Endothelial cell of umbilical vein (primary cell): ENCODE data around the gene TMEM26.

Experiments
- EZH2 ChIP-seq: IDR thresholded peaks from 2 replicates; pipeline ENCODE4 v1.6.1; 2012; ENCODE audit warnings: borderline replicate concordance, low read depth, mild to moderate bottlenecking, moderate library complexity, low read length, inconsistent platforms; ENCODE audit not compliant: severe bottlenecking
- GATA2 ChIP-seq: IDR thresholded peaks from 2 replicates; pipeline ENCODE4 v1.7.0; 2011; ENCODE audit warnings: low read depth, mild to moderate bottlenecking, moderate library complexity, mixed read lengths, low read length; ENCODE audit not compliant: insufficient read length, insufficient read depth
- MYC ChIP-seq: IDR thresholded peaks from one replicate; pipeline ENCODE4 v1.6.1; 2011; ENCODE audit warnings: mild to moderate bottlenecking, low read depth, low read length
- POLR2A ChIP-seq: IDR thresholded peaks from 2 replicates; pipeline ENCODE4 v1.6.1; 2012; ENCODE audit warnings: low read depth, mild to moderate bottlenecking, control low read depth, low read length
- POLR2AphosphoS5 ChIP-seq: IDR thresholded peaks from 2 replicates; pipeline ENCODE4 v1.6.1; 2012; ENCODE audit warnings: low read depth, mild to moderate bottlenecking, control low read depth, low read length, moderate library complexity; ENCODE audit not compliant: insufficient read depth
- TF ChIP-seq, protein P1 (sequence below), 2 donors: IDR thresholded peaks; 1 replicate in 1 of 2; 2 replicates in 1 of 2; pipeline ENCODE4 v1.5.1; 2011; ENCODE audit warnings: low read length in 2 of 2, mild to moderate bottlenecking in 2 of 2, moderate library complexity in 2 of 2, control low read depth in 1 of 2, inconsistent platforms in 1 of 2, low read depth in 1 of 2; ENCODE audit not compliant: insufficient read depth in 1 of 2; ENCODE audit errors: extremely low read depth in 1 of 2
- TF ChIP-seq, protein P2 (sequence below): IDR thresholded peaks from 2 replicates; pipeline ENCODE4 v1.6.1; 2011; ENCODE audit not compliant: insufficient read depth, insufficient read length

DNA sequence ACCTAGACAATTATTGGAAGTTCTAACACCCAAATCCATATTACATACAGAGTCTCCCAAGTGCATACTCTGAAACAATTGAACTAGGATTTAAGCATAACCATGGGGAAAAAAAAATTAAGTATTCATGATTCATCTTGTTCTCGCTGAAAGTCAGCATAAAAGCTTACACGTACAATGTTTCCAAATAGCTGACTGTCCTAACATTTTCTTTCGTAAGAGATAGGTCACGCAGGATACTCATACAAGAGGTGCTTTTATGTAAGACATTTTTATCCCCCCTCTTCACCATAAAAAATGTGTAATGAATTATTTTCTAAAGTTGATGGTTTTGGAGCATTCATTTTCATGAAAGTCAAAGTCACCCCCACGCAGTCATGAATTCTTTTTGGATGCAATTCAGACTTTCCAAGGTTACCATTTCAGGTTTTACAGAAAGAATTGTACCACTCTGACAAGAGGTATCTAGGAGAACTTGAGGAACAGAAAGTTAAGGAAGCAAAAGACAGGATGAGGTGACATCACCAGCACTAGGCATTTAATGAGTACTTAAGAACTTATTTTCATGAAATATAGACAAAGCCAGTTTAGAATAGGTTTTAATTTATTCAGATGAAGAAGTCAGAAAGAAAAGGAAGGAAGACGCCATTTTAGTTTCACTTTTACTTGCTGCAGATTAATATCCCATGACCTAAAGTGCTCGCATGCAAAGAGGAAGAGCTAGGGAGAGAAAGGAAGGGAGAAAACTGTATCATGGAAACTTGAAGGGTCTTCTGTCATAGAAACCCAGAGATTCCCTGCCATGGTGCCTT lies 55.8 kb downstream of the TMEM26 start:
- TF ChIP-seq, protein P1, sequence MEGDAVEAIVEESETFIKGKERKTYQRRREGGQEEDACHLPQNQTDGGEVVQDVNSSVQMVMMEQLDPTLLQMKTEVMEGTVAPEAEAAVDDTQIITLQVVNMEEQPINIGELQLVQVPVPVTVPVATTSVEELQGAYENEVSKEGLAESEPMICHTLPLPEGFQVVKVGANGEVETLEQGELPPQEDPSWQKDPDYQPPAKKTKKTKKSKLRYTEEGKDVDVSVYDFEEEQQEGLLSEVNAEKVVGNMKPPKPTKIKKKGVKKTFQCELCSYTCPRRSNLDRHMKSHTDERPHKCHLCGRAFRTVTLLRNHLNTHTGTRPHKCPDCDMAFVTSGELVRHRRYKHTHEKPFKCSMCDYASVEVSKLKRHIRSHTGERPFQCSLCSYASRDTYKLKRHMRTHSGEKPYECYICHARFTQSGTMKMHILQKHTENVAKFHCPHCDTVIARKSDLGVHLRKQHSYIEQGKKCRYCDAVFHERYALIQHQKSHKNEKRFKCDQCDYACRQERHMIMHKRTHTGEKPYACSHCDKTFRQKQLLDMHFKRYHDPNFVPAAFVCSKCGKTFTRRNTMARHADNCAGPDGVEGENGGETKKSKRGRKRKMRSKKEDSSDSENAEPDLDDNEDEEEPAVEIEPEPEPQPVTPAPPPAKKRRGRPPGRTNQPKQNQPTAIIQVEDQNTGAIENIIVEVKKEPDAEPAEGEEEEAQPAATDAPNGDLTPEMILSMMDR (IDR thresholded peaks at IDR 0.05; ENCODE audit: extremely low read depth in 1 of 2, insufficient read depth in 1 of 2, low read depth in 1 of 2, low read length in 2 of 2) = no peak
- TF ChIP-seq POLR2AphosphoS5 = no peak
- no peak for TF ChIP-seq POLR2A
- TF ChIP-seq, protein P2, sequence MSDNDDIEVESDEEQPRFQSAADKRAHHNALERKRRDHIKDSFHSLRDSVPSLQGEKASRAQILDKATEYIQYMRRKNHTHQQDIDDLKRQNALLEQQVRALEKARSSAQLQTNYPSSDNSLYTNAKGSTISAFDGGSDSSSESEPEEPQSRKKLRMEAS = no peak
- no peak for TF ChIP-seq EZH2
- TF ChIP-seq GATA2 = no peak
- TF ChIP-seq MYC = no peak
